Pons (tissue), 1 donor: ENCODE results near the gene SMC6.
A peak's percentile ranks its signal among the peaks of the same experiment; 100 is the strongest.

ENCODE experiments used
- DNase-seq: peaks from one replicate; pipeline ENCODE4 v3.0.0-alpha.2; 2016; ENCODE audit warnings: low spot score

The SMC6 gene, protein sequence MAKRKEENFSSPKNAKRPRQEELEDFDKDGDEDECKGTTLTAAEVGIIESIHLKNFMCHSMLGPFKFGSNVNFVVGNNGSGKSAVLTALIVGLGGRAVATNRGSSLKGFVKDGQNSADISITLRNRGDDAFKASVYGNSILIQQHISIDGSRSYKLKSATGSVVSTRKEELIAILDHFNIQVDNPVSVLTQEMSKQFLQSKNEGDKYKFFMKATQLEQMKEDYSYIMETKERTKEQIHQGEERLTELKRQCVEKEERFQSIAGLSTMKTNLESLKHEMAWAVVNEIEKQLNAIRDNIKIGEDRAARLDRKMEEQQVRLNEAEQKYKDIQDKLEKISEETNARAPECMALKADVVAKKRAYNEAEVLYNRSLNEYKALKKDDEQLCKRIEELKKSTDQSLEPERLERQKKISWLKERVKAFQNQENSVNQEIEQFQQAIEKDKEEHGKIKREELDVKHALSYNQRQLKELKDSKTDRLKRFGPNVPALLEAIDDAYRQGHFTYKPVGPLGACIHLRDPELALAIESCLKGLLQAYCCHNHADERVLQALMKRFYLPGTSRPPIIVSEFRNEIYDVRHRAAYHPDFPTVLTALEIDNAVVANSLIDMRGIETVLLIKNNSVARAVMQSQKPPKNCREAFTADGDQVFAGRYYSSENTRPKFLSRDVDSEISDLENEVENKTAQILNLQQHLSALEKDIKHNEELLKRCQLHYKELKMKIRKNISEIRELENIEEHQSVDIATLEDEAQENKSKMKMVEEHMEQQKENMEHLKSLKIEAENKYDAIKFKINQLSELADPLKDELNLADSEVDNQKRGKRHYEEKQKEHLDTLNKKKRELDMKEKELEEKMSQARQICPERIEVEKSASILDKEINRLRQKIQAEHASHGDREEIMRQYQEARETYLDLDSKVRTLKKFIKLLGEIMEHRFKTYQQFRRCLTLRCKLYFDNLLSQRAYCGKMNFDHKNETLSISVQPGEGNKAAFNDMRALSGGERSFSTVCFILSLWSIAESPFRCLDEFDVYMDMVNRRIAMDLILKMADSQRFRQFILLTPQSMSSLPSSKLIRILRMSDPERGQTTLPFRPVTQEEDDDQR

DNA sequence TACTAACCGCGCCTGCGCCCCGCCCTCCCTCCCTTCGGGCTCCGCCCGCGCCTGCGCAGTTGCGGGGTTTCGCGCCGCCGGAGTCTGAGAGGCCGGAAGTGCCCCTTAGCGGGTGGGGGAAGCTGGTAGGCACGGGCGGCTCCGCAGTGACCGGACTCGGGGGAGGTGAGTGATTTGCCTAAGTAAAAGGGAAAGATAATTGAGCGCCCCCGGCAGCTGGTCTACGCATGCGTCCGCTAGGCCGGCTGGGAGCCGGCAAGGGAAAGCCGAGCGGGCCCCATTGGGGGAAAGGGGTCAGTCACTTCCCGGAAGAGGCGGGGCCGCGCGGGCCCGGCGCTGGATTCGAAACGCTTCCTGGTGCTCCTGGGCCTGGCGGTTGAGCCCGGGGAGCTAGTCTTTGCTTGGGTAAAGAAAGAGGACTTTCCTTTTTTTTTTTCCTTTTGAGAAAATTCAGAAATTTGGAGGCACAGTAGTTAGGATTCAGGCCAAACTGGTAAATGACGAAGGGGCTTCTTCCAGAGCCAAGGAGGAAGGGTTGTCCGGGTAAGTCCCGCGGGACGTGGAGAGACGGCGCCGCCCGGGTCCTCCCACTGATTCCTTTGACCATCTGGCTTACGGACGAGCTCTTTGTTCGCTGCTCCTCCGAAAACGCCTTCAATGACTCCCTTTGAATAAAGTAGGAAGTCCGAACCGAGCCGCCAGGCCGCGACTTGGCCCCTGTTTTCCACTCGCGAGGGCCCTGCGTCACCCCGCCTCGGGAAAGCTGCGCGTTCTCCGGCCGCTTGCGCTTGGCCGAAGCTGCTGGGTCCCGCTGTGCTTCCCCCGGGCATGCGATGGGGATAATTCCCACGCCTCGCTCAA lies at the start of gene SMC6, which contains the start of gene GEN1:
TSS of gene SMC6 (minus strand) at position 8 of the 861 bp plus-strand sequence. CDS start 7,864 bp downstream, outside the sequence.
TSS of gene GEN1 (plus strand) at position 336 of the 861 bp plus-strand sequence. CDS start 5,806 bp downstream, outside the sequence.
- DNase-seq, result peak; percentile 90

DNA sequence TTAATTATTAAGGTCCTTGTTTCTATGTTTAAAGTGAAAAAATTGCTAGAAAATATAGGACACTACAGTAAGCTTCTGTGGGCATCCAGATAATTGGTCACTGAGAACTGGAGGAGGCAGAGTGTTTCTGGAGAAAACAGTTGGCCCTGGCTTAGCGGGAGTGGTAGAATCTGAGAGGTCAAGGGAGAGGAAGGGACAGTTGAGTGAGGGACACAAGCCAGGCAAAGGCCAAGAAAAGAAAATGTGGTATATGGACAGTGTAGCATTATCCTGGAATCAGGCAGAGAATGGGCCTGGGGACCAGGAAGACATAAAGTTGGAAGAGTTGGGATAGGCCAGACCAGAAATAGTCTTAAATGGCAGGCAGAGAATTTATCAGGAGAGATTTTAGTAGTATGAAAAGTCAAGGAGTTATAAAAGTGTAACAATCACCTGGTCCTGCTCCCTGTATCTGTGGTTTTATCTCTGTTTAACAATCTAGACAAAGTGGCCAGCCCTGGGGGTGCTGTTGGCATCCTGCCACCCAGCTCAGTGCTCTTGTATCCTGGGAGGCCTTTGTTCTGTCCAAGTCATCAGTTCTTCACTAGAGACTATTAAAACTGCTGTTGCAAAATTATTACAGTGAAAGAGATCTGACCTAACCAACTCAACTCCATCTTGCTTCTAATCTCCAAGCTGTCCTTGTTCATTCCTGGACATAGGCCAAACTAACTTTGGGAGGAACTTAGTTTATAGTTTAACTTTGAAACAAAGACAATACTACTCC lies 47.3 kb upstream of the SMC6 start:
- no peak for DNase-seq

DNA sequence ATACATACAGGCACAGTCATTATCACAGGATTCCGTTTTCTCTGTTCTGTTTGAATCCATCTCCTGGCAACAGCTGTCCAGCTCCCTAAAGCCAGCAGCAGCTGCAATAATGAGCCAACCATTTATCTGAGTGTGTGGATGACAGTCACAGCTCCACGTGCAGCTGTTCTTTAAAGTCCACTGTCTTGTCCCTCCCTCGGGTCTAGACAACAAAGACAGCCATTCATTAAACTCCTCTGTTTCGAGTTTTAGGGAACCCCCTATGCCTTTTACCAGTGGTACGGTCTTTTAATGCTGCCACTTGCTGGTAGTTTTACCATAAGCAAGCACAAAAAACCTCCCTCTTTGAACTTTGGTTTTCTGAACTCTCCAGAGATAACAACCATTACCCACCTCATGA lies 46.6 kb upstream of the SMC6 start:
- DNase-seq, result peak; percentile 47

DNA sequence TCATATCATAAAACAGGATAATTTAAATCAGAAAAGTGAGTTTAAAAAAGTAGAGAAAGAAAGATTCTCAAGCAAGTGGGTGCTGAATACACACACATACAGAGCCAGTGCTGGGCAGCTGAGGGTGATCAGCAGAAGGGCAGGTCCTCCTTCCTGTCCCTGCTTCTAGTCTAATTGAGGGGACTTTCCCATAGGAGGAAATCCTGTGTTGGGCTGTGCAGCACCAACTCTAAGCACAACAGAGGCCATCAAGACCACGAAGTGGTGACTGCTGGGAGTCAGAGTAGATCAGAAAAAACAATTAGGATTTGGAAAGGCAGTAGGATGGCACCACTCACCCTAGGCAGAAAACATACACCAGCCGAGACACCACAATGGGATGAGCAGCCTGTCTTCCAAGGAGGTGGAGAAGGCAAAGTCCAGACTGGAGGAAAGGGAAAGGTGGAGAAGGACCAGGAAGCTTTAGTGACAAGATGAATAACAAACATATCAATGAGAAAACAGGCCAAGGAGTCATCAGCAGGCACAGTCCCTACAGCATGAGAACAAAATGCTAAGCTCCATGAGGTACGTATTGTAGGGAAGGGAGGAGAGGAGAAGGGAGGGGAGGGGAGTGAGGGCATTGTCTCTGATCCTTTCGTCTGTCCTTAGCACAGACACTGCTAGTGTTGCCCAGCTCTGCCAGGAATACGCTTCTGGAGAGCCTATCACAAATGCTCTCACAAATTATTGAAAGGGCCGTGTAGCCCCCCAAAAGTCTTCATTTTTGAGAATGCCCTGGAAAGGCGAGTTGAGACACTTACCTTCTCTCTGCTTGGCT lies 45.9 kb upstream of the SMC6 start:
- no peak for DNase-seq

DNA sequence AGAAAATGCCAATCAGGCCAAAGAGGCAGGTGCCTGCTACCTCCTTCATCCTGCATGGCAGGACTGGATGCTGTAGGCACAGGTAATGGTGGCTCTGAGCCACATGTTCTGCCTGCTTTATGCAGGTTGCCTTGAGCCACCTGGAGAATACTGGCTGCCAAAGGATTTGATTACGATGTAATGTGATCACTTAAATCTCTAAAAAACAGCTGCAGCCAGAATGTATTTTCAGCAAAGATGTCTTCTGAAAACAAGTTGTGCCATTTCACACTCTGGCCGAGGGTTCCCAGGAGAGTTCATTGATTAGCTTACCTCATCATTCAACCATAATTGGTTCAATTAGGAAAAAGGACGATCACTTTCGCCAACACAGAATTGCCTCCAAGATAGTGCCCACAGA lies 44.7 kb upstream of the SMC6 start:
- DNase-seq, result no peak

DNA sequence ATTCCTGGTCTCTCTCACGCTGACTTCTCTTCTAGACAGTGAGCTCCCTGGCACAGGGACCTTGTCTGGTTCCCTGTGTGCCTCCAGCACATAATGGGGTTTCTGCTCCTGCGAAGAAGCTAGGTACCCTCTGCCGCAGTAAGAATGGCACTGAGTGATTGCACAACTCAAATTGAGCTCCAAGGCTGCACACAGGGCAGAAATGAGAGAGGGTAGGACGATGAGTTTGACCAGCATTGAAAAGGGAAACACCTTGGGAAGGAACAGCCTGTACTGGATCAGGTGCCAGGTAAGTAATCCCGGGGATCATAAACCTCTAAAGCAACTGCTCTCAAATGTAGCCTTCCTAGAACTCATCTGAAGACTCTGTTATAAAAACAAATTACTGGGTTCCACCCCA lies 41.7 kb upstream of the SMC6 start:
- no peak for DNase-seq

DNA sequence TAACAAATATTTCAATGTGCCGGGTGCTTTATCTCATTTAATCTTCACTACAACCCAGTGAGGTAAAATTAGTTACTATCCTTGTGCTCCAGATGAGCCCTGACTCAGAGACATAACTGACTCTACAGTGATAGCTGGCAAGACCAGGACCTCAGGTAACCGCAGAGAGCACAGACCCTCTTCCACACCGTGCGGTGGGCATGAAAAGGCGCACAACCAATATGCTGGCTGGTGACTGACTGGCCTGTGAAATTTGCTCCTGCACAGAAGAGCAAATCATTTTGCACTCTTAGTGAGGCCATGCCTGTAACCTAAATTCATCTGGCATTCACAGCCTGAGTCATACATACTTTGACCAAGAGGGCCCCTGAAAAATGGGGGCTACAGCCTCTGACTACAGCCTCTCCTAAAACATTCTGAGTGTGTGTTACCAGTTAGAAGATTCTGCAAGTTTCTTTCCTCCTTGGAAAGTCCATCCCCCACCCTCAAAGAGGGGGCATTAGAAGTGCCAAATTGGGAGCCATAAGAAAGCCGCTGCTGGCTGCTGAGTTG lies 40.3 kb upstream of the SMC6 start:
- DNase-seq, result no peak

DNA sequence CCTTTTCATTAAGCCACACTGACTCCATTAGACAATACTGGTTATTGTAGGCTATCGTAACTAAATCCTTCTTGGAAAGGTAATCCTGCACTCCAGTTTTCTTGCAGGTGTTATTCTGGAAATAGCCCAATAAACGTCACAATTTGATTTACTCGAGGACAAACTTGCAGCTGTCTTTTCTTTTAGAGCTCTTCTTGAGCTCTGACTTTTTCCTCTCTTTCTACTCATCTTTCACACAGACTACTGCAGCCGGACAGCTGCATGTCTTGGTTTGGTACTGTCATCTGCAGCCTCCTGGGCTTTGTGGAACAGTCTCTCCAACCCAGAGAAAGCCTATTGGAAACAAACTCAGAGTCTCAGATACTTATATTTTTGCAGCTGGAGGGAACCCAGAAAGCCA lies 39.7 kb upstream of the SMC6 start:
- DNase-seq, result no peak

DNA sequence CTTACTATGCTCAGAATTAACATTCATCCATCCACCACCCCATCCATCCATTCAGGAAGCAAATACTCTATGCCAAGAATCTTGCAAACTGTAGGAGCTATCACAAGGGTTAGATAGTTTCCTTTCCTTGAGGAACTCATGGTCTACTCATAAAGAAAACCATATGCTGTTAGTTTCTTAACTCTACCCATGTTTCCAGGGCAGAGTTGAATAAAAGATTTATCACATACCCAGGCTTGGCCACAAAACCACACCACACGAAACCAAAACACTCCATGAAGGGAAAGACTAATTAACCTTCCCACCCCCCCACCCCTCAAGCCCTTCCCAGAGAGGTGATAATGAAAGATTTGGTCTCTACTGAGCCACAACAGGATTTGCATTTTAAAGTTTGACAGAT lies 38.9 kb upstream of the SMC6 start:
- DNase-seq, result no peak

DNA sequence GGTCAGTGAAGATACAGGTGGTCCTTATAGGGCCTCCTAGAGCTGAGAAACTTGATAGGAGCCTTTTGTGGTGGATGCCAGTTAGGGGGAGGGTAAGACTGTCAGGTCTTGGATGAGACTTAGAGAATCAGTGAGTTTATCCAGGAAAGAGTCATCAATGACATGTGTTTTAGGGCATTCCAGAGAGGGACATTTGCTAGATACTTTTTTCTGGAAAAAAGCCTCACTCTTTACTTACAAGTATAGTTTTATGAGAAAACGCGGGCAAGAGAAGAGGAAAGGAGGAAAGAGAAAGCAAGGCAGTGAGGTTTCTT lies 38.2 kb upstream of the SMC6 start:
- DNase-seq, result no peak

DNA sequence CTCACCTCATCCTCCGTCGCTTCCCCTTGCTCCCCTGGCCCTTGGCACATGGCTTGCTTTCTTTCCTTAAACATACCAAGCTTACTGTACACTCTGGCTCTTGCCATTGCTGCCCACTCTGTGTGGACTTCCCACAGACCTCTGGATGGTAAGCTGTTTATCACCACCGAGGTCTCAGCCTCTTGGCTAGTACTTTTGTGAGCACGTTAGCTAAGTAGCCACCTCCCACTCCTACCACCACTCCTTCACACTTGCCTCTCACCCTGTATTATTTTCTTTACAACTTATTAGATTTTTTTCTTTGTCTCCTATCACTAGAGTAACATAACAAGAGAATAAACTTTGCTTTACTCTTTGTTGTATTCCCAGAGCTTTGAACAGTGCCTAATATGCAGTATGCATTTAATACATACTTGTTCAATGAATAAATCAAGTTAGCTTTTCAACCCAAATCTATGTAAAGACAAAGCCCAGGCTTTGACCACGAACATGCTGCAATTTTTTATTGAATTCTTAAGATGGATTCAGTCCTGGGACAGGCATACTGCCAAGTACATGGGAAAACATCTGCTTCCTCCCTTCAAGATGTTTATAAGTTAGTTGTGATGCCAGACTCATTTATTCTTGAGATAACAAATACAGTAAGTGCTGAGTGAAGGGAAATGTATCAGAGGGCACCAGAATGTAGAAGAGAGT lies 37.7 kb upstream of the SMC6 start:
- DNase-seq, result no peak

DNA sequence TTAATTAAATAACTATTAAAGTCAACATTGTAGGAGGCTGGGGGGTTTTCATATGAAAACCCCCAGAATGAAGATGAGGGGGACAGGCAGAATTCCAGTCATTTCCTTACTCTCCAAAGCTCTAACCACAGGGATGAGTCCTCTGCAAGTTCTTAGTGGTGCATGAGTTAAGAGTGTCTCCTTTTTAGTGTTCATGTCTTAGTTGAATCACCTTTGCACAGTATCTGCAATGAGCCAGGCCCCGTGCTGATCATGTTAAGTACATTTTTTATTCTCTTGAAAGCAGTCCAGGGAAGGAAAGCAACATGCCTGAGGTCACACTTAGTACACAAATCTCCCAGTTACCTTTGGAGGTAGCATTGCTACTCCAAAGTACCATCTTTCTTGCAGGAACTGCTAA lies 36.9 kb upstream of the SMC6 start:
- no peak for DNase-seq

DNA sequence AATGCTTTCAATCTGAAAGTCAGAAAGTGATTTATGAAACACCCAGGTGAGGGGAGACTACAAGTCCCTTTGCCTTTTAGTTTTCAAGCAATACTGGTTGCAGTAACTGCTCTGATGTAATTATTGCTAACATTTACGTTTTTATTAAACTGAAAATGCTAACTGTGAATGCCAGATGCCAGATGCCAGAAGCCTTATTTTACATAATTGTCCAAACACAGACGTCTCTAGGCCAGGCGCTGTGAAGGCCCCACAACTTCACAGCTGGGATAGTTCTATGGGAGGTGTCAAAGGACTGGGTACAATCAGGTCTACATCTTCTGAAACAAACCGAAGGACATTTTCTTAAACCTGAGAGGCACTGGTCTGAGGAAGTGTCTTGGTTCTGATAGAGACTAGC lies 35.2 kb upstream of the SMC6 start:
- no peak for DNase-seq

DNA sequence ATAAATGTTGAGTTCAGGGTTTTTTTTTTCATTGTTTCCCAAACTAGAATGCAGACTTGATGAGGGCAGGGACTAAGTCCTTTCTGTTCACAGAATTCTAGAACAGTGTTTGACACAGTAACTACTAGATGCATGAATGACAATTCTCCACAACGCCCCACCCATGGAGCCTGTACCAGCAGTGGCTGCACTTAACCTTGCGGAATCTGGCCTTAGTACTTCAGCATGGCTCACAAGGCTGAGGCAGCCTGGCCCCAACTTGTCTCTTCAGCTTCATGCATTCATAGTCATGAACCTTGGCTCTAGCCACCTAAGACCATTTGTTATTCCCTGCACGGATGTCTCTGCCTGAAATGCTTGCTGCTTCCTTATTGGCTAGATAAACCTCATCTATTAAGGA lies 33.1 kb upstream of the SMC6 start:
- DNase-seq, result no peak

DNA sequence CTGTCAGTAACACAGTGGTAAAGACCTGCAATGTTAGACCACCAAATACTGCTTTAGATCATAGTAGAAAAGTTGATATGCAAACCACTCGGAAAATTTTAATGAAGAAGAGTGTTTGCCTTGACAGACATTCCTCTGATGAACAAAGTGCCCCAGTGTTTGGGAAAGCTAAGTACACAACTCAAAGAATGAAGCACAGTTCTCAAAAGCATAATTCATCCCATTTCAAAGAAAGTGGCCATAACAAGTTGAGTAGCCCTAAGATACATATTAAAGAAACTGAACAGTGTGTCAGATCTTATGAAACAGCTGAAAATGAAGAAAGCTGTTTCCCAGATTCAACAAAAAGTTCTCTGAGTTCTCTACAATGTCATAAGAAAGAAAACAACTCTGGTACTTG lies 27.9 kb upstream of the SMC6 start:
- no peak for DNase-seq

DNA sequence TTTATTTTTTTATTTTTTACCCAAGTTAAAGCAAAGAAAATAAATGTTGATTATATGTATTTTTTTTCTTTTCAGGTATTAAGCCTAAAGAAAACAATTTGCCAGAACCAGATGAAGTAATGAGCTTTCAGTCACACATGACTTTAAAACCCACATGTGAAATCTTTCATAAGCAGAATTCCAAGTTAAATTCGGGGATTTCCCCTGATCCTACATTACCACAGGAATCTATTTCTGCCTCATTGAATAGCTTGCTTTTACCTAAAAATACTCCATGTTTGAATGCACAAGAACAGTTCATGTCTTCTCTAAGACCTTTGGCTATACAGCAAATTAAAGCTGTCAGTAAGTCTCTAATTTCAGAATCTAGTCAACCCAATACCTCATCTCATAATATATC lies 26.9 kb upstream of the SMC6 start:
- DNase-seq, result no peak

DNA sequence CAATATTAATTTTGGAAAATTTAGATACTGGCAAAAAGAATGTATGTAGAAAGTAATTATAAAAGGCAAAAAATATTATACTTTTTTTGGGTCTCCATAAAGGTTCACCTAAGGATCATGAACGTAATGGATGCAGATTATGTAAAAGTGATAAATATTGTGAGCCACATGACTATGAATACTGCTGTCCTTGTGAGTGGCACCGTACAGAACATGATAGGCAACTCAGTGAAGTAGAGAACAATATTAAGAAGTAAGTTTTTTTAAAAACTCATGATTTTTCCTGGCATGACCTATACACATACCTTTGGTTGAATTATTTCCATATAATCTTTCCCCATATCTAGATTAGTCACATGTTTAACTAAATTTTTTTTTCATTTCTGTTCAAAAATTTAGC lies 18.9 kb upstream of the SMC6 start:
- no peak for DNase-seq

DNA sequence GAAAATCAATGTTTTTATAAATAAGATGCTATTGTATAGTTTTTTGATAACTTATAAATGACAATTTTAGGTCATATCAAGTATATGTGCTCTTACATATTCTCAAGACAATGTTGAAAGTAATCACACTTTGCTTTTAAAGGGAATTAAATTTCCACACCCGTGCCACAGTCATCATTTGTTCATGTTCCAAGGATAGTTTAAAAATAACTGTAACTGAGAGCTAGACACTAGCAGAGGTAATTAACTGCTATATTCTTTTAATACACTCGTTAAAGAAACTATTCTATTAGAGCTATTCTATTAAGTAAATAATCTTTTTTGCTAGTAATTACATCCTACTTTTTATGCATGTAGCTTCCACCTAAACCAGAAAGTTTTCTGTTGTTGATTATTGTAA lies 18.3 kb upstream of the SMC6 start:
- DNase-seq, result no peak

DNA sequence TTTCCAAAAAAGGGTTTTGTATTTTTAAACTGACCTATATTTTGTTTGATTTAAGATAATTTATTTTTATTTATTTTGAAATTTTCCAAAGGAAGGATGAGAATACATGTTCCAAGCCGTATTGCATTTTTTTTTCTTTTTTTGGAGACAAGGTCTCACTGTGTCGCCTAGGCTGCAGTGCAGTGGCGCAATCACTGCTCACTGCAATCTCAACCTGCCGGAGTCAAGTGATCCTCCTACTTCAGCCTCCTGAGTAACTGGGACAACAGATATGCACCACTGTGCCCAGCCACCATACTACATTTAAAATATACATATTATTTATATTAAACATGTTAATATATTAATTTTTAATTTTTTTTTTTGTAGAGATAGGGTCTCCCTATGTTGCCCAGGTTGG lies 15.3 kb upstream of the SMC6 start:
- no peak for DNase-seq
